Lower leg skin (tissue), 4 donors: ENCODE measurements around the gene TMEM184A. TPM values are rescaled to one million over a fixed set of nuclear protein-coding genes. Genes with fewer than 3 reads are reported as not detected.
"Not testable (repeated sequence)": the region's sequence is repeated elsewhere in the genome, so short reads cannot be mapped to it uniquely, and the experiment has no call there.

Experiments used
- DNase-seq, 2 donors: peaks; one replicate each; pipeline ENCODE4 v3.0.0-alpha.2; 2019; ENCODE audit warnings: low spot score in 2 of 2
- H3K4me3 ChIP-seq: fragments of 200-600 bp; sonication (generic); 2 replicates; pipeline ENCODE4 v1.5.1; 2017; ENCODE audit warnings: mild to moderate bottlenecking, low read depth; ENCODE audit not compliant: poor library complexity, severe bottlenecking
- POLR2A ChIP-seq, 2 donors: fragments of 450-650 bp; IDR thresholded peaks; one replicate each; pipeline ENCODE4 v1.6.1; 2016 to 2017; ENCODE audit warnings: antibody characterized with exemption in 2 of 2, mild to moderate bottlenecking in 1 of 2, moderate library complexity in 1 of 2
- WGBS, 2 donors: methylation state at CpG; one replicate each; pipeline ENCODE4 v1.1.5; 2018; 5-methylcytosine and 5-hydroxymethylcytosine counted together
- intact Hi-C: fragments of 100-400 bp; cut with DNase I; formaldehyde crosslinking; loops from one replicate; pipeline ENCODE4 v1.15.0; 2023; ENCODE audit warnings: low total_unique reads
- total RNA-seq, 4 donors: library from RNA; depleted of rRNA; stranded (reverse); fragments of >200 nt; gene quantifications; one replicate each; pipeline ENCODE4 v1.1.0, GENCODE V29; 2016
- TF ChIP-seq, protein P1 (sequence below), 3 donors: fragments of 450-650 bp; IDR thresholded peaks; one replicate each; pipeline ENCODE4 v1.5.1; 2016; ENCODE audit warnings: antibody characterized with exemption in 3 of 3, mild to moderate bottlenecking in 3 of 3, moderate library complexity in 2 of 3

The TMEM184A gene
- total RNA-seq, 4 donors from 2014 or later, result 70.5 to 177 (median 119) TPM

DNA sequence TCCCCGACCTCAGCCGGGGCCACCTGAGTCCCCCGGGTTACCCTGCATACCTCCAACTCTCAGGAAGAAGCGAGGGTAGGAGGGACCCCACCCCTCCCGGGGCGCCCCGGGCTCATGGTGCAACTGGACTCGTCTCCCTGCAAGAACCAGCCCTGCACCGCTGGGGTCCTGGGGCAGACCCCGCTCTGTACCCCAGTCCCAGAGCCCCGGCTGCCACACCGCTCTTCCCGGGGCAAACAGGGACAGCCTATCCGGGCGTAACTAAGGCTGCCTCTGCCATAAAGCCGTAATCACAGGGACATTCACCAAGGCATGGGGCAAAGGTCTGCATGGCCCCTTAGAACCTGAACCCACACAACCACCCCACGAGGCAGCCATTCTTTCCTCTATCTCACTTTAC is 32.2 kb downstream of the TMEM184A start:
- no peak for DNase-seq
- TF ChIP-seq, protein P1, sequence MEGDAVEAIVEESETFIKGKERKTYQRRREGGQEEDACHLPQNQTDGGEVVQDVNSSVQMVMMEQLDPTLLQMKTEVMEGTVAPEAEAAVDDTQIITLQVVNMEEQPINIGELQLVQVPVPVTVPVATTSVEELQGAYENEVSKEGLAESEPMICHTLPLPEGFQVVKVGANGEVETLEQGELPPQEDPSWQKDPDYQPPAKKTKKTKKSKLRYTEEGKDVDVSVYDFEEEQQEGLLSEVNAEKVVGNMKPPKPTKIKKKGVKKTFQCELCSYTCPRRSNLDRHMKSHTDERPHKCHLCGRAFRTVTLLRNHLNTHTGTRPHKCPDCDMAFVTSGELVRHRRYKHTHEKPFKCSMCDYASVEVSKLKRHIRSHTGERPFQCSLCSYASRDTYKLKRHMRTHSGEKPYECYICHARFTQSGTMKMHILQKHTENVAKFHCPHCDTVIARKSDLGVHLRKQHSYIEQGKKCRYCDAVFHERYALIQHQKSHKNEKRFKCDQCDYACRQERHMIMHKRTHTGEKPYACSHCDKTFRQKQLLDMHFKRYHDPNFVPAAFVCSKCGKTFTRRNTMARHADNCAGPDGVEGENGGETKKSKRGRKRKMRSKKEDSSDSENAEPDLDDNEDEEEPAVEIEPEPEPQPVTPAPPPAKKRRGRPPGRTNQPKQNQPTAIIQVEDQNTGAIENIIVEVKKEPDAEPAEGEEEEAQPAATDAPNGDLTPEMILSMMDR (IDR thresholded peaks at IDR 0.05), result no peak
- no peak for TF ChIP-seq POLR2A (IDR thresholded peaks at IDR 0.05)
- intact Hi-C loops, result no loop called here
- no peak overlapping the region for H3K4me3 ChIP-seq
- WGBS, 2 donors, result 70 to 83% methylated on average over 10 to 16 of the region's 17 CpGs

DNA sequence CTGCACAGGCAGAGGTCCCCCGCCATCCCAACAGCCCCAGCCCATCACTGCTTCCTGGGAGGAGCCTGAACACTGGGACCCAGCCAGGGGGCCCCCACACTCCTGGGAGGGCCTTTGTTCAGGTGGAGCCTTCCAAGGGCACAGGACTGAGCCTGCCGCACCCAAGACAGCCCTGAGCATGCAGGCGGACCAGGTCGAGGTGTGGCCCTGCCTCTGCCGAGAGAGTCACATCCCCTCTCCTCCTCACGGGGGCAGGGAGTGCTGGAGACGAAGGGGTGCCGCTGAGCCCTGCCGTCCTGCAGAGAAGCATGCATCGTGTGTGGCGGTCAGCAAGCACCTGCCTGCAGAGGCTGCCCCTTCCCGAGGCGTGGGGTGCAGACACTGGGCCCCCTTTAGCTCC is 32.8 kb downstream of the TMEM184A start:
- H3K4me3 ChIP-seq, result no peak overlapping the region
- intact Hi-C loops, result no loop called here
- 17 to 27% methylated on average over 12 to 13 of the region's 13 CpGs for WGBS, 2 donors
- TF ChIP-seq, protein P1 (IDR thresholded peaks at IDR 0.05), result no peak
- no peak for TF ChIP-seq POLR2A (IDR thresholded peaks at IDR 0.05)
- DNase-seq, result no peak

- intact Hi-C loops, result no loop called here
- DNase-seq, result no peak
- TF ChIP-seq, protein P1 (IDR thresholded peaks at IDR 0.05), result no peak
- TF ChIP-seq POLR2A (IDR thresholded peaks at IDR 0.05), result no peak
- 79 to 82% methylated on average over 11 of the region's 11 CpGs for WGBS, 2 donors
- H3K4me3 ChIP-seq, result no peak overlapping the region
Measured at GRCh38 chr7:1521456-1521855, 34.5 kb downstream of the TMEM184A start.

GRCh38 chr7:1520539-1521234 is 35.3 kb downstream of the TMEM184A start:
- 80 to 89% methylated on average over 25 to 27 of the region's 27 CpGs for WGBS, 2 donors
- intact Hi-C loops, result no loop called here
- no peak overlapping the region for H3K4me3 ChIP-seq
- DNase-seq, result no peak
- TF ChIP-seq, protein P1 (IDR thresholded peaks at IDR 0.05), result no peak
- TF ChIP-seq POLR2A (IDR thresholded peaks at IDR 0.05), result no peak

GRCh38 chr7:1519322-1519922 is 36.6 kb downstream of the TMEM184A start:
- DNase-seq, intact Hi-C loops, H3K4me3 ChIP-seq: not testable (repeated sequence)
- WGBS, 2 donors, result 90 to 91% methylated on average over 12 of the region's 12 CpGs

DNA sequence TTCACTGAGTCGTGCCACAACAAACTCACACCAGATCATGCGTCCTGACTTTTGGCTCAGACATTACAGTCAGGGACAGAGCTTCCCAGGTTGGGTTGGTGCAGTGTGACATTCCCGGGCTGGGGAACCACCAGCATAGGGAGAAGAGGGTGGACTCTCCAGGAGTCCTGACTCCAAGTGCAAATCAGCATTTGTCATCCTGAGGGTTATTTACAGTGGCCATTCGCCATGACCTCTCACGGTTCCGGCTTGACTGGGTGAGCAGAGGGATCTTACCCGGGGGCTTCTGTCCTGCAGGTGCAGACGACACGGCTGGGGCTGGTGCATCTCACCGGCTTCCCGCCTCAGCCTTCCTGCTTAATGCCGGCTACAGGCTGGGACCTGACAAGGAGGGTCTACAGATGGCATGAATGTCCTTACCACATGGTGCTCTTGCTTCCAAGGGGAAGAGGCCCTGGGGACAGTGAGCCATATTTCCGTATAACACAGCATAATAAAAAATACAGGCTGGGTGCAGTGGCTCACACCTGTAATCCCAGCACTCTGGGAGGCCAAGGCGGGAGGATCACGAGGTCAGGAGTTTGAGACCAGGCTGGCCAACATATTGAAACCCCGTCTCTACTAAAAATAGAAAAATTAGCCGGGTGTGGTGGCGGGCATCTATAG is 39.3 kb downstream of the TMEM184A start:
- 73 to 76% methylated on average over 18 of the region's 18 CpGs for WGBS, 2 donors
- DNase-seq, result no peak
- H3K4me3 ChIP-seq, result no peak overlapping the region
- TF ChIP-seq POLR2A (IDR thresholded peaks at IDR 0.05), result no peak
- TF ChIP-seq, protein P1 (IDR thresholded peaks at IDR 0.05), result no peak
- intact Hi-C loops, result no loop called here
